NCI-H69 (cell line): ENCODE results near the gene ARHGAP1.

Experiments used
- DNase-seq: peaks from one replicate; lab custom pipeline; 2025; lab: John Stamatoyannopoulos, UW

Gene ARHGAP1

DNA sequence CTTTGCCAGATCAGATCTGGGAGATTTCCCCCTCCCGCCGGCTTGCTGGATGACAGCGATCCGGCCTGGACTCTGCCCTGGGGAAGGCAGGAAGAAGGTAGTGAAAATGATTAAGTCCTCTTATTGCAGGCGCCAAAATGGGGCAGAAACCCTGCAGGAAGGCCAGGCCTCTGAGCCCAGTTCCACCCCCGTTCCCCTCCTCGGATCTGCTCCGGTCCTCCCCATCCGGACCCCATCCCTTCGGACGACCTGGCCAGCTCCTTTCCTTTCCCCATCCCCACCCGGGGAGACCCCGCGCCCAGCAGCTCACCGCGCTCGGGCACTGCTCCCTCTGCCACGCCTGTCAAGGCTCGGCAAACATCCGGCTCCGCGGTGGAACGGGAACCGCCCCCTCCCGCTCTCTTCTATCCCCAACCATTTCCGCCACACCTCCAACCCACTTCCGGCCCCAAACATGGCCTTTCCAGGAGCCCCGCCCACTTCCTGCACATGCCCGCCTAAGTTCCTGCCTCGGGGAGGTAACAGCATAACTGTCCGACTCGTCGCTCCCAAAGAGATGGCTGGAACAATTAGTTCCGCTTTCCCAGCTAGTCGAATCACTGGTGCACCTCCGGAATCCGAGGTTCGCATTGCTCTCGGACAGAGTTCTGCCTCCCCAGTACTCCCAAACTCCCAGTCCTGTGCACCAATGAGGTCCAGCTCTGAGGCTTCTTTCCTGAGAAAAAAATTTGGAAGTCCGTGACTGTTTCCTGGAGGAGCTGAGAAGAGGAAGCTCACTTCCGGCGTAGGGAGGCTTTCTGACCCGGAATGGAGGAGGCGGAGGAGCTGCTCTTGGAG lies at the start of gene ARHGAP1, which contains the start of gene ZNF408:
TSS of gene ARHGAP1 (minus strand) at position 379 of the 837 bp plus-strand sequence. CDS start 4,512 bp downstream, outside the sequence.
TSS of gene ZNF408 (plus strand) at position 791 of the 837 bp plus-strand sequence. CDS start at position 808, 17 bp downstream.
- peak; percentile 100 for DNase-seq

DNA sequence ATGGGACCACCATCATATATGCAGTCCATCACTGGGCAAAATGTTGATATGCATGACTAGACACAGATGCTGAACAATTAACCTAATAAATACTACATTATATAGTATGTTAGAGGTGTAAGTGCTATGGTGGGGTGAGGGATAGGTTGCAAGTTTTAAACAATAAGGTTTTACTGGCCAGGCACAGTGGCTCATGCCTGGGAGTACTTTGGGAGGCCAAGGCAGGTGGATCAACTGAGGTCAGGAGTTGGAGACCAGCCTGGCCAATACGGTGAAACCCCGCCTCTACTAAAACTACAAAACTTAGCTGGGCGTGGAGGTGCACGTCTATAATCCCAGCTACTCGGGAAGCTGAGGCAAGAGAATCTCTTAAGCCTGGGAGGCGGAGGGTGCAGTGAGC lies 46.7 kb upstream of the ARHGAP1 start:
- no peak for DNase-seq

- no peak for DNase-seq
These were observed 45.6 kb upstream of the ARHGAP1 start for GRCh38 chr11:46745995-46746394.

DNA sequence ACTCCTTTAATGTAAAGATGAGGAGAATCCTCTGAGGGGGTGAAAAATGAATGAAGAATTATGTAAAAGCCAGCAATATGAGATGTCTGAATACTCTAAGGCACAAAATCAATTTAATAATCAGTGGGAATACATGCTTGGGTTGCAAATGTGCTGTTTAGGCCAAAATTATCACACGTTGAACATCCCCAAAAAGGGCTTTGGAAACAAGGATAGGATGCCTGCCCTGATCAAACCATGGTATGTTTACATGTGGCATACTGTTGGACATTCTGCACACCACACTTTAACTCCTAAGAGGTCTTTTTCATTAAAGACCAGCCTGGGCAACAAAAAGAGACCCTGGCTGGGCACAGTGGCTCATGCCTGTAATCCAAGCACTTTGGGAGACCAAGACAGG lies 44.9 kb upstream of the ARHGAP1 start:
- DNase-seq, result no peak

DNA sequence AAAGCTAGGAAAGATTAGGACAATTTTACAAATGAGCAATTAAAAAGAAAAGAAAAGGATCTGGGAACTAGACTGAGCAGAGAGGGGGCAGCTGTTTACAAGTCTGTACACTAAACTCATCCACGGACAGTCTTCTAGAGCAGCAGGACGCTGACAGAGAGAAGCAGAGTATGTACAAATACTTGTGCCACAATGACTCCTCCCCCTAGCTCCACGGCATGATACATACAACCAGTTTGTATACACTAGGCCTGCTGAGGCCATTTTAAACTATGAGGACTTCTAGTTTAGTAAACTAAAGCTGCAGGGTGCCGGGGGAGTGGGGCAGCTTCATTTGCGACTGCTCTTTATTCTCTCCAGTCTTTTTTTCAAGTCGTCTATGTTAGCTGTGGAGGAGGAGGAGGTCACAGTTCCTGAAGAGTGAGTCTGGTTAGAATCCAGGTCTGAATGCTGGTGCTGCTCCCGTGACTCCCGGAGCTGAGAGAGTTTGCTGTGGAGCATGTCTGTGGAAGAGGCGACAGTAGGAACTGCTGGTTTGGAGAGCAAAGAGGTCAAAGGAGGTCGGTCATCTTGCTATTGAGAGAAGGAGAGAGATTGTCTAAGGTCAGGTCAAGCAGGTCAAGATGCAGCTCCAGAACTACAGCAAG lies 43.4 kb upstream of the ARHGAP1 start:
- peak; percentile 48 for DNase-seq

DNA sequence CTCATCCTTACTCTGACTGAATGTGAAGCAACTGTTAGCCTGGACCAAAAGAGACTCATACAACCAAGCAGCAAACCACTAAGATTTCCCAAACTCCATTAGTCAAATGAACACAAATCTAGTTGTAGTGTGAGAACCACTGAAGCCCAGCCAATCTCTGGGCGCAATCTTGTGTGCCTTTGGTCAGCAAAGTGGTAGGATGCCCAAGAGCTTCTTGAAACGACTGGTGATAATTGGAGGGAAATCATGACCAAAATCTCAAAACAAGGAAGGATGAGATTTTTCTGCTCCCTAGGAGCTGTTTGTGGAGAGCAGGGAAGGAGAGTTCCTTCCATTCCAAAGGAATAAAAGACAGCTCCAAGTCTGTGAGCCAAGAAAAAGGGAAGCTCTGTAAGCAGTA lies 42.6 kb upstream of the ARHGAP1 start:
- DNase-seq, result no peak

DNA sequence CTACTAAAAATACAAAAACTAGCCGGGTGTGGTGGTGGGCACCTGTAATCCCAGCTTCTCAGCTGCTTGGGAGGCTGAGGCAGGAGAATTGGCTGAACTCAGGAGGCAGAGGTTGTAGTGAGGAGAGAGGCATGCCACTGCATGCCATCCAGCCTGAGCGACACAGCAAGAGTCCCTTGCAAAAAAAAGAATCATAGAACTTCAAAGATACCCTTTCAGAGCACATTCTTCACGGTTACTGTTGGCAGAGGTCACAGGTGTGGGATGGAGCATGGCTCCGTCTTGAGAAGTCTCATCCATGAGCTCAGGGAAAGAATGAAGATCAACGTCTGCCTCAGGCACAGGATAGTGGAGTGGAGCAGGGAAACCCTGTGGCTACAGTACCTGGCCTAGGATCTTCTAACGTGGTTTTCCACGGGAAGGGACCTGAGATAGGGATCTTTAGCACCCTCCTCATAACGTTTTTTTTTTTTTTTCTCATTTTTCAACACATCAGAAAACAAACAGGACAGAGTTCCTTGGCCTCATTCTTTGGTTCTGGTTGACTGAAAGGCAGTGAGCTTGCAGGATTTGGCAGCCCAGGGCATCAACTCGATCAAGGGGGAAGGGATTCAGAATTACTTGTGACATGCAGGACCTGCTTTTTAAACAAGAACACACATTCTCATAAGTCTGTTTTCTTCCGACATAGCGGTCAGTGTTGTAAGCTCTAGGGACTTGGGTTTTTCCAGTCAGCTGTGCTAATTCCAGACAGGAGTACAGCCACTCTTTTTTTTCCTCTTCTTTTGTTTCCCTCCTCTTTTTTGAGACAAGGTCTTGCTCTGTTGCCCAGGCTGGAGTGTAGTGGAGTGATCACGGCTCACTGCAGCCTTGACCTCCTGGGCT lies 41.4 kb upstream of the ARHGAP1 start:
- DNase-seq, result no peak

- DNase-seq, result peak; percentile 14
These were observed 38.5 kb upstream of the ARHGAP1 start for GRCh38 chr11:46738887-46739286.

GRCh38 chr11:46737699-46738098 lies 37.3 kb upstream of the ARHGAP1 start:
- no peak for DNase-seq

- no peak for DNase-seq
These were observed 36.2 kb upstream of the ARHGAP1 start for GRCh38 chr11:46736615-46737014.

GRCh38 chr11:46736146-46736545 lies 35.7 kb upstream of the ARHGAP1 start:
- DNase-seq, result no peak

- no peak for DNase-seq
These were observed 32.8 kb upstream of the ARHGAP1 start for GRCh38 chr11:46733234-46733633.

DNA sequence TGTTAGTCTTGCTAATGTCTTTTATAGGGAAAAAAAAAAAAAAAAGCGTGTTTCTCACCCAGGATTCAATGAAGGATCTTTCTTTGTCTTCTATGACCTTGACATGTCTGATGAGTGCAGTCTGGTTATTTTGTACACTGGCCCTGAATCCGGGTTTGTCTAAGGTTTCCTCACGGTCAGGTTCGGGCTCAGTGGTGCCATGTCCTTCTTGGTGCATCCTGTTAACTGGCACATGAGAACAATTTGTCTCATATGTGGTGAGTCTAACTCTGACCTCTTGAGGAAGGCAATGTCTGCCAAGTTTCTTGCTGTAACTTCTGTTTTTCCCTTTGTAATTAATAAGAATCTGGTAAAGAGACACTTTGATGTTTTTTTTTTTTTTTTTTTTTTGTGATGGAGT lies 31.1 kb upstream of the ARHGAP1 start:
- no peak for DNase-seq

DNA sequence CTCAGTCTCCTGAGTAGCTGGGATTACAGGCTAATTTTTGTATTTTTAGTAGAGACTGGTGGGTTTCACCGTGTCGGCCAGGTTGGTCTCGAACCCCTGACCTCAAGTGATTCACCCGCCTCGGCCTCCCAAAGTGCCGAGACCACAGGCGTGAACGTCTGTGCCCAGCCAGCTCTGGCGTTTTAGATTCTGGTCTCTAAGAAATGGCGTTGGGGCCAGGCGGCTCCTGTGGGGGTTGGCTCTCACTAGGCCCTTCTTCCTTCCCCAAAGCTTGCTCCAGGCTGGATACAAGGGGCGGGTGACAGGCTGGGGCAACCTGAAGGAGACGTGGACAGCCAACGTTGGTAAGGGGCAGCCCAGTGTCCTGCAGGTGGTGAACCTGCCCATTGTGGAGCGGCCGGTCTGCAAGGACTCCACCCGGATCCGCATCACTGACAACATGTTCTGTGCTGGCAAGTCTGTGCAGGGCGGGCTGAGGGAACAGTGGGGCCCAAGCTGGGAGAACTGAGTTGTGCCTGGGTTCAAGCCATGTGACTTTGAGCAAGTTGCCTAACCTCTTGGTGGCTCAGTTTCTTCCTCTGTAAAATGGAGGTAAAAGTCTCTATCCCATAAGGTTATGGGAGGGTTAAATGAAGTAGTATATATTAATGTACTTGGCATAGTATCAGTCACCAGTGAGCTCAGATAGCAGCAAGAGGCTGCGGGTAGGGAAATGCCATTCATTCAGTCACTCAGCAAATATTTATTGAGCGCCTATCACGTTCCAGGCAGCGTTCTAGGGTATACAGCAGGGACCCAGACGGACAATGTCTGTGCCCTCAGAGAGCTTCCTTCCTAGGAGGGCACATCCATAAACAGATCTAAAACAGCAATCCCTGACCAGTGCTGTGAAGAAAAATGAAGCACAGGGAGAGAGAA lies 28.9 kb upstream of the ARHGAP1 start:
- DNase-seq, result no peak

DNA sequence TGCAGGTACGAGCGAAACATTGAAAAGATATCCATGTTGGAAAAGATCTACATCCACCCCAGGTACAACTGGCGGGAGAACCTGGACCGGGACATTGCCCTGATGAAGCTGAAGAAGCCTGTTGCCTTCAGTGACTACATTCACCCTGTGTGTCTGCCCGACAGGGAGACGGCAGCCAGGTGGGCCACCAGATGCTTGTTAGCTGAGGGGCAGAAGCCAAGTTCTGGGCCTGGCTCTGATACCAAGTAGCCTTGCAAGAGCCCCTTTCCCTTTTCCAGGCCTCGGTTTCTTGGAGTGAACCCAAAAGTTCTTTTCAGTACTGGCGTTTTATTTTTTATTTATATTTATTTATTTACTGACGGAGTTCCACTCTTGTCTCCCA lies 28.2 kb upstream of the ARHGAP1 start:
- no peak for DNase-seq

GRCh38 chr11:46727952-46728658 lies 27.7 kb upstream of the ARHGAP1 start:
- DNase-seq, result no peak

DNA sequence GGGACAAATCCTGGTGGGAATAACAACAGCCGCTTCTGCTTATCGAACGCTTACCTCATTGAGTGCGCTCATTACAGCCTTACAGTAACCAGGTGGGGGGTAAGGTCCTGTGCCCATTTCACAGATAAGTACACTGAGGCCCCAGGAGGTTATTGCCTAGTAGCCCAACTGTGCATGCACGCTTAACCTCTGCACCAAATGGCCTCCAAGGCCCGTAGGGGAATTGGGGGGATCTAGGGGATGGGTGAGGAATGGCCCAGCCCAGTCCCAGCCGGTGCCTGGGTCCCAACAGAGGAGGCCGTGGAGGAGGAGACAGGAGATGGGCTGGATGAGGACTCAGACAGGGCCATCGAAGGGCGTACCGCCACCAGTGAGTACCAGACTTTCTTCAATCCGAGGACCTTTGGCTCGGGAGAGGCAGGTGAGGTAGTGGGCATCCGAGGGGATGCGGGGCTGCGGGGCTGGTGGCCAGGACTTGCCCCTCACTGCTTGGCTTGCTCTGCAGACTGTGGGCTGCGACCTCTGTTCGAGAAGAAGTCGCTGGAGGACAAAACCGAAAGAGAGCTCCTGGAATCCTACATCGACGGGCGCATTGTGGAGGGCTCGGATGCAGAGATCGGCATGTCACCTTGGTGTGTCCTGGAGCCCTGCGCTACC lies 25.9 kb upstream of the ARHGAP1 start:
- DNase-seq, result no peak

- DNase-seq, result peak; percentile 80
These were observed 25.2 kb upstream of the ARHGAP1 start for GRCh38 chr11:46725338-46726205.

DNA sequence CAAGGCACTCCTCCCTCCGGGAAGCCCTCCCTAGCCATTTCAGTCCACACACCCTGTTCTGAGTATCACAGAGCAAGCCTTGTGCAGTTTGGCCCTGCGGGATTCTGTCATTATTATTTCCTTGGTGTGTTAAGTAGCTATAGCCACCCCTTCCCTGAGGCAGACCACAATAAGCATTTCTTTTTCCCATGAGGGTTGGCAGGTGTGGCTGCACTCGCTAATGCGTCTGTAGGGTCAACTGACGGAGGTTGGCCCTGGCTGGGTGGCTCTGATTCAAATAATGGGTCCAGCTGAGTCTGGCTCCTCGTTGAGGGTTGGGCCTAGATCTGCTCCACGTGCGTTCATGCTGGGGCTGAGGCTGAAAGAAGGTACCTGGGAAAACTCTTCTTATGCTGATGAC lies 23.7 kb upstream of the ARHGAP1 start:
- DNase-seq, result peak; percentile 99
